ENCODE measurements around the gene NOS2. TPM values are rescaled to one million over a fixed set of nuclear protein-coding genes. Genes with fewer than 3 reads are reported as not detected.

The NOS2 gene
- polyA plus RNA-seq, 12 donors, result 1.9 to 3.4 (median 2.7) TPM; not detected in 2

- no peak for DNase-seq
Observed at GRCh38 chr17:27721797-27722196, 78.5 kb downstream of the NOS2 start.

Other genes starting within 250 kb of the NOS2 start
- gene LGALS9, start 169.3 kb downstream of the NOS2 start, polyA plus RNA-seq (ENCODE audit: insufficient read length in 12 of 12), result 10 to 100 TPM in 8 of 12 donors, 1 to 10 TPM in 3, not detected in 1; 7.4 to 51.7 (median 11.5) TPM
- 10 to 100 TPM in 6 of 12 donors, 1 to 10 TPM in 5, not detected in 1; 5.6 to 20.2 (median 10.7) TPM for gene LYRM9, start 92.8 kb upstream of the NOS2 start, polyA plus RNA-seq (ENCODE audit: insufficient read length in 12 of 12)
- gene NLK, start 242.1 kb upstream of the NOS2 start, polyA plus RNA-seq (ENCODE audit: insufficient read length in 12 of 12), result 10 to 100 TPM in 3 of 12 donors, 1 to 10 TPM in 8, not detected in 1; 7.4 to 15.1 (median 9.2) TPM